NCI-H226 (cell line): Measurements from ENCODE around the gene KRTAP19-2.
"Not testable (repeated sequence)": the region's sequence is repeated elsewhere in the genome, so short reads cannot be mapped to it uniquely, and the experiment has no call there.

Experiments
- DNase-seq: peaks from one replicate; pipeline ENCODE4 v3.0.0-alpha.2; 2015

Gene KRTAP19-2

GRCh38 chr21:30487336-30487735 is at the start of gene KRTAP19-2:
KRTAP19-2 (minus strand) TSS chr21:30487436; CDS start chr21:30487348, 88 bp downstream.
- DNase-seq, result no peak

GRCh38 chr21:30518876-30519275 is 31.6 kb upstream of the KRTAP19-2 start:
- no peak for DNase-seq

- DNase-seq, result no peak
These were observed 28.4 kb upstream of the KRTAP19-2 start for GRCh38 chr21:30515681-30516080.

GRCh38 chr21:30505621-30506205 is 18.5 kb upstream of the KRTAP19-2 start:
- not testable (repeated sequence) for DNase-seq

- no peak for DNase-seq
These were observed 14.8 kb upstream of the KRTAP19-2 start, which contains the start of gene KRTAP19-5 for GRCh38 chr21:30502041-30502440. KRTAP19-5 (minus strand) TSS chr21:30502141; CDS start chr21:30502090, 51 bp downstream.

- no peak for DNase-seq
These were observed 9.8 kb upstream of the KRTAP19-2 start, which contains the start of gene KRTAP19-4 for GRCh38 chr21:30497065-30497464. KRTAP19-4 (minus strand) TSS chr21:30497165; CDS start chr21:30497110, 55 bp downstream.

GRCh38 chr21:30491963-30492428 is 4.8 kb upstream of the KRTAP19-2 start, which contains the start of gene KRTAP19-3:
KRTAP19-3 (minus strand) TSS chr21:30492013; CDS start chr21:30491957, 56 bp downstream.
- no peak for DNase-seq

- DNase-seq, result no peak
These were observed 1.1 kb downstream of the KRTAP19-2 start for GRCh38 chr21:30486180-30486579.

GRCh38 chr21:30482130-30482529 is 5.1 kb downstream of the KRTAP19-2 start:
- DNase-seq, result no peak

- no peak for DNase-seq
These were observed 7.1 kb downstream of the KRTAP19-2 start, which contains the start of gene KRTAP19-1 for GRCh38 chr21:30480145-30480544. KRTAP19-1 (minus strand) TSS chr21:30480367; CDS start chr21:30480317, 50 bp downstream.

- no peak for DNase-seq
These were observed 8.0 kb downstream of the KRTAP19-2 start for GRCh38 chr21:30479259-30479658.

- no peak for DNase-seq
These were observed 9.2 kb downstream of the KRTAP19-2 start for GRCh38 chr21:30478004-30478403.

- DNase-seq, result no peak
These were observed 18.1 kb downstream of the KRTAP19-2 start for GRCh38 chr21:30468900-30469714.

- DNase-seq, result peak; percentile 6
These were observed 23.5 kb downstream of the KRTAP19-2 start for GRCh38 chr21:30463713-30464112.

GRCh38 chr21:30448514-30448913 is 38.7 kb downstream of the KRTAP19-2 start:
- DNase-seq, result no peak

- DNase-seq, result no peak
These were observed 40.2 kb downstream of the KRTAP19-2 start for GRCh38 chr21:30447056-30447455.

GRCh38 chr21:30444204-30444603 is 43.0 kb downstream of the KRTAP19-2 start:
- DNase-seq, result no peak

- DNase-seq, result no peak
These were observed 44.0 kb downstream of the KRTAP19-2 start for GRCh38 chr21:30443226-30443625.

GRCh38 chr21:30439975-30440374 is 47.3 kb downstream of the KRTAP19-2 start, which contains the start of gene KRTAP15-1:
KRTAP15-1 (plus strand) TSS chr21:30440275; CDS start chr21:30440328, 53 bp downstream.
- DNase-seq, result no peak
